CD4-positive, alpha-beta memory T cell (primary cell): ENCODE measurements around the gene ANKK1. TPM values are rescaled to one million over a fixed set of nuclear protein-coding genes. Genes with fewer than 3 reads are reported as not detected.

ENCODE experiments used
- CTCF ChIA-PET: fragments of 350-600 bp; sonication (Branson Sonifier 250); formaldehyde crosslinking; loops from one replicate; lab custom pipeline; 2021; ENCODE audit warnings: inconsistent platforms; ENCODE audit not compliant: partially characterized antibody; lab: Charles Lee
- POLR2A ChIA-PET: fragments of 350-600 bp; sonication (Branson Sonifier 250); formaldehyde crosslinking; loops from one replicate; lab custom pipeline; 2021; ENCODE audit not compliant: partially characterized antibody; lab: Charles Lee
- DNase-seq, 5 donors: peaks; one replicate each; pipeline versions ENCODE4 v3.0.0 to v3.0.0-alpha.2; 2020 to 2022; ENCODE audit warnings: mixed read lengths in 1 of 5
- H3K27ac ChIP-seq: one replicate; pipeline ENCODE4 v1.7.0; 2013; ENCODE audit warnings: low read depth, low read length
- H3K27me3 ChIP-seq: 2 replicates; pipeline ENCODE4 v1.7.0; 2013; ENCODE audit warnings: mild to moderate bottlenecking, low read length, moderate library complexity; ENCODE audit not compliant: insufficient read depth
- H3K36me3 ChIP-seq: 2 replicates; pipeline ENCODE4 v1.7.0; 2013; ENCODE audit warnings: mild to moderate bottlenecking, low read length, moderate library complexity; ENCODE audit not compliant: insufficient read depth
- H3K4me1 ChIP-seq: 2 replicates; pipeline ENCODE4 v1.7.0; 2013; ENCODE audit warnings: mild to moderate bottlenecking, low read length, moderate library complexity; ENCODE audit not compliant: insufficient read depth
- H3K4me3 ChIP-seq, 2 donors: one replicate each; pipeline ENCODE4 v1.7.0; 2013; ENCODE audit warnings: low read length in 2 of 2, mild to moderate bottlenecking in 1 of 2
- H3K9me3 ChIP-seq, 2 donors: one replicate each; pipeline ENCODE4 v1.7.0; 2013; ENCODE audit warnings: low read length in 2 of 2, control low read depth in 1 of 2; ENCODE audit not compliant: control insufficient read depth in 1 of 2
- H3K27ac Mint-ChIP-seq, 7 donors: one replicate each; pipeline ENCODE4 v1.8.0; 2020 to 2021; ENCODE audit warnings: mixed read lengths in 7 of 7, mild to moderate bottlenecking in 6 of 7, inconsistent platforms in 3 of 7, moderate library complexity in 3 of 7
- H3K27me3 Mint-ChIP-seq, 2 donors: one replicate each; pipeline ENCODE4 v1.8.0; 2020 to 2021; ENCODE audit warnings: mixed read lengths in 2 of 2
- H3K36me3 Mint-ChIP-seq, 2 donors: one replicate each; pipeline ENCODE4 v1.8.0; 2020 to 2021; ENCODE audit warnings: mixed read lengths in 2 of 2, inconsistent platforms in 1 of 2, mild to moderate bottlenecking in 1 of 2
- H3K4me1 Mint-ChIP-seq, 4 donors: one replicate each; pipeline ENCODE4 v1.8.0; 2020 to 2021; ENCODE audit warnings: mixed read lengths in 4 of 4, mild to moderate bottlenecking in 1 of 4
- H3K4me3 Mint-ChIP-seq, 8 donors: one replicate each; pipeline ENCODE4 v1.8.0; 2020 to 2021; ENCODE audit warnings: mixed read lengths in 8 of 8, mild to moderate bottlenecking in 7 of 8, moderate library complexity in 6 of 8, inconsistent platforms in 3 of 8
- H3K9me3 Mint-ChIP-seq, 8 donors: one replicate each; pipeline ENCODE4 v1.8.0; 2020 to 2021; ENCODE audit warnings: mixed read lengths in 8 of 8, mild to moderate bottlenecking in 5 of 8, inconsistent platforms in 3 of 8, moderate library complexity in 1 of 8
- intact Hi-C: fragments of 100-400 bp; cut with micrococcal nuclease; formaldehyde crosslinking; loops from one replicate; pipeline ENCODE4 v1.15.1; 2023
- polyA plus RNA-seq, 2 donors: library from polyadenylated mRNA; unstranded; fragments of 300-500 nt; fragmentation: Illumina TruSeq; gene quantifications; one replicate each; pipeline ENCODE4 v1.2.3, GENCODE V29; 2021
- total RNA-seq, 2 experiments: library from RNA; stranded (reverse); gene quantifications; one replicate each; pipeline ENCODE4 v1.2.3, GENCODE V29; 2021

The ANKK1 gene
- total and polyA plus RNA-seq, 4 experiments from 2014 or later = 0.24 to 3.8 (median 2.7) TPM; not detected in 1

DNA sequence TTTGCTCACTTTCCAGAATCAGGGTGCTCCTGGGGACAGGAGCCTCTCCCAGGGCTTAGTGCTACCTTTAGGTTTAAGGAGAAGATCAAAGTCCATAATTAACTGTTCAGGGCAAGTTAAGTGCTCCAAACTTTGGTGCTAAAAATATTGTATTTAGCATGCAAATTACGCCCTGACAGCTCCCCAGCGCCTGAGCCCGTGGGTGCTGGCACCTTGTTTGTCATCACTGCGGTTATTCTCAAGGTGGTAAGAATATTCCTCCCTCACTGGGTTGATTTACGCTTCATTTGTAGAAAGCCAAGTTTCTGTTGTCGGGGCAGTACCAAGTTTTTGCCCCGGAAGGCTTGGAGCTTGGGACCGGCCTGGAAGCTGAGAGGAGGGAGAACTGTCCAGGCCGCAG, 21.3 kb downstream of the ANKK1 start:
- intact Hi-C loops = no loop called here

GRCh38 chr11:113409526-113409925, 21.9 kb downstream of the ANKK1 start:
- Mint-ChIP-seq H3K27ac (no peak overlapping the region), H3K4me1 (peaks cover 0 to 1% (median 0%) of the 10 kb centered on the region in 4 donors), H3K4me3 (no peak overlapping the region), H3K9me3 (no peaks in the 10 kb centered on the region), H3K27me3 (peaks cover 0 to 11% of the 10 kb centered on the region in 2 donors), H3K36me3 (no peaks in the 10 kb centered on the region)
- Histone ChIP-seq H3K4me3 (no peak overlapping the region), H3K4me1 (no peaks in the 10 kb centered on the region), H3K9me3 (no peaks in the 10 kb centered on the region), H3K36me3 (no peaks in the 10 kb centered on the region), H3K27me3 (no peaks in the 10 kb centered on the region), H3K27ac (no peak overlapping the region)
- DNase-seq = no peak
- CTCF ChIA-PET = no interaction called here
- POLR2A ChIA-PET = no interaction called here
- intact Hi-C loops = no loop called here

More for the DNA sequence above, 21.3 kb downstream of the ANKK1 start:
- Histone ChIP-seq H3K27me3 (no peaks in the 10 kb centered on the region), H3K4me3 (no peak overlapping the region), H3K36me3 (no peaks in the 10 kb centered on the region), H3K4me1 (no peaks in the 10 kb centered on the region), H3K27ac (no peak overlapping the region), H3K9me3 (no peaks in the 10 kb centered on the region)
- peaks cover 0 to 11% of the 10 kb centered on the region in 2 donors for H3K27me3 Mint-ChIP-seq
- DNase-seq = no peak
- ChIA-PET POLR2A (no interaction called here), CTCF (no interaction called here)
- H3K4me1 Mint-ChIP-seq = peaks cover 0 to 1% (median 0%) of the 10 kb centered on the region in 4 donors
- H3K4me3 Mint-ChIP-seq = no peak overlapping the region
- no peak overlapping the region for H3K27ac Mint-ChIP-seq
- H3K36me3 Mint-ChIP-seq = no peaks in the 10 kb centered on the region
- H3K9me3 Mint-ChIP-seq = no peaks in the 10 kb centered on the region

- H3K9me3 Mint-ChIP-seq = no peaks in the 10 kb centered on the region
- no peak overlapping the region for H3K27ac Mint-ChIP-seq
- intact Hi-C loops = no loop called here
- H3K4me3 ChIP-seq = no peak overlapping the region
- no peaks in the 10 kb centered on the region for H3K27me3 ChIP-seq
- no peak overlapping the region for H3K4me3 Mint-ChIP-seq
- peaks cover 0 to 13% of the 10 kb centered on the region in 2 donors for H3K27me3 Mint-ChIP-seq
- no peaks in the 10 kb centered on the region for H3K36me3 Mint-ChIP-seq
- H3K4me1 ChIP-seq = no peaks in the 10 kb centered on the region
- ChIA-PET POLR2A (no interaction called here), CTCF (no interaction called here)
- no peaks in the 10 kb centered on the region for H3K9me3 ChIP-seq
- no peak for DNase-seq
- no peaks in the 10 kb centered on the region for H3K4me1 Mint-ChIP-seq
- no peak overlapping the region for H3K27ac ChIP-seq
- no peaks in the 10 kb centered on the region for H3K36me3 ChIP-seq
These were observed 23.0 kb downstream of the ANKK1 start for GRCh38 chr11:113410414-113411135.

GRCh38 chr11:113411536-113411935, 24.0 kb downstream of the ANKK1 start:
- Histone ChIP-seq H3K27ac (no peak overlapping the region), H3K4me3 (no peak overlapping the region), H3K4me1 (no peaks in the 10 kb centered on the region), H3K27me3 (no peaks in the 10 kb centered on the region), H3K36me3 (no peaks in the 10 kb centered on the region), H3K9me3 (no peaks in the 10 kb centered on the region)
- ChIA-PET CTCF (no interaction called here), POLR2A (no interaction called here)
- Mint-ChIP-seq H3K36me3 (no peaks in the 10 kb centered on the region), H3K27me3 (peaks cover 0 to 13% of the 10 kb centered on the region in 2 donors), H3K4me1 (peaks cover 0 to 2% (median 0%) of the 10 kb centered on the region in 4 donors), H3K4me3 (no peak overlapping the region), H3K27ac (no peak overlapping the region), H3K9me3 (no peaks in the 10 kb centered on the region)
- intact Hi-C loops = no loop called here
- no peak for DNase-seq

- no peak overlapping the region for H3K27ac Mint-ChIP-seq
- peaks cover 0 to 2% (median 0%) of the 10 kb centered on the region in 4 donors for H3K4me1 Mint-ChIP-seq
- DNase-seq = no peak
- no peaks in the 10 kb centered on the region for H3K9me3 Mint-ChIP-seq
- H3K27me3 Mint-ChIP-seq = peaks cover 0 to 11% of the 10 kb centered on the region in 2 donors
- Histone ChIP-seq H3K9me3 (no peaks in the 10 kb centered on the region), H3K4me1 (no peaks in the 10 kb centered on the region), H3K36me3 (no peaks in the 10 kb centered on the region), H3K27me3 (no peaks in the 10 kb centered on the region), H3K4me3 (no peak overlapping the region), H3K27ac (no peak overlapping the region)
- intact Hi-C loops = no loop called here
- H3K4me3 Mint-ChIP-seq = no peak overlapping the region
- POLR2A ChIA-PET = no interaction called here
- CTCF ChIA-PET = no interaction called here
- no peaks in the 10 kb centered on the region for H3K36me3 Mint-ChIP-seq
These were observed 25.1 kb downstream of the ANKK1 start for GRCh38 chr11:113412675-113413074.

DNA sequence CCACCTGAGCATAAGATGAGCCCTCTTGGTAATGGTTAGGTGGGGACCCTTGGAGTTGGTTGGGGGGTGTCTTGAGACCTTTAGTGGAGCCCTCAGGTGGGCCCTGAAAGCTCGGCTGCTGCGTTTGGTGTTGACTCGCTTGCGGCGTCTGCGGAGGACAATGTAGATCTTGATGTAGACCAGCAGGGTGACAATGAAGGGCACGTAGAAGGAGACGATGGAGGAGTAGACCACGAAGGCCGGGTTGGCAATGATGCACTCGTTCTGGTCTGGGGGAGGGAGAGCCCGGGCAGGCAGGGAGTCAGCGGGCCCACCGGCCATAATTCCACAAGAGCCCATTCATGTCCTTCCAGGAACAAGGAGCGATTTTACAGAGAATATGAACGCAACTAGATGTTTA, 27.8 kb downstream of the ANKK1 start:
- no peak for DNase-seq
- Histone ChIP-seq H3K4me3 (no peak overlapping the region), H3K36me3 (no peaks in the 10 kb centered on the region), H3K27me3 (no peaks in the 10 kb centered on the region), H3K27ac (no peak overlapping the region), H3K9me3 (no peaks in the 10 kb centered on the region), H3K4me1 (no peaks in the 10 kb centered on the region)
- Mint-ChIP-seq H3K27ac (no peak overlapping the region), H3K36me3 (no peaks in the 10 kb centered on the region), H3K27me3 (peaks cover 0 to 11% of the 10 kb centered on the region in 2 donors), H3K4me3 (no peak overlapping the region), H3K4me1 (peaks cover 0 to 2% (median 0%) of the 10 kb centered on the region in 4 donors), H3K9me3 (no peaks in the 10 kb centered on the region)
- POLR2A ChIA-PET = no interaction called here
- CTCF ChIA-PET = no interaction called here
- intact Hi-C loops = no loop called here

GRCh38 chr11:113417428-113417827, 29.8 kb downstream of the ANKK1 start:
- ChIA-PET CTCF (no interaction called here), POLR2A (no interaction called here)
- Histone ChIP-seq H3K36me3 (no peaks in the 10 kb centered on the region), H3K9me3 (no peaks in the 10 kb centered on the region), H3K27ac (no peak overlapping the region), H3K4me3 (no peak overlapping the region), H3K27me3 (no peaks in the 10 kb centered on the region), H3K4me1 (no peaks in the 10 kb centered on the region)
- Mint-ChIP-seq H3K27ac (no peak overlapping the region), H3K36me3 (no peaks in the 10 kb centered on the region), H3K4me3 (no peak overlapping the region), H3K4me1 (peaks cover 0 to 2% (median 0%) of the 10 kb centered on the region in 4 donors), H3K9me3 (no peaks in the 10 kb centered on the region), H3K27me3 (peaks cover 0 to 6% of the 10 kb centered on the region in 2 donors)
- intact Hi-C loops = no loop called here
- no peak for DNase-seq
